Measurements from ENCODE around the gene TMEM220.
"Not testable (repeated sequence)": the region's sequence is repeated elsewhere in the genome, so short reads cannot be mapped to it uniquely, and the experiment has no call there.

TMEM220 gene

DNA sequence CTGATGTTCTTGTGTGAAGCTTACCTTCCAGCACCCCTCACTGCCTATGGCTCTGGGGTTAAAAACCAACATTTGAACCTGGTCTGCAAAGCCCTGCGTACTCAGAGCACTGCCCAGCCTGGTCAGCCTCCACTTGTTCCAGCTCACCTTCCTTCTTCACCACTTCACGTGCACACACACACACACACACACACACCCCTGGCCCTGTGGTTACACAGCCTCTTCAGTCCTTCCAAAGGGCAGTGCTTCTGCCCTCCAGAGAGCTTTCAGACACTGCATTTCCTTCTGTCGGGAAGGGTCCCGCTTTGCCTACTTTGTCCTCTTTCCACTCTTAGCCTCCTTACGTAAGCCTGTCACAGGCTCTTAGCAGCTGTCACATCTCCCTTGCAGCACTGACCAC, 9.6 kb upstream of the TMEM220 start:
- no peak overlapping the region for H3K4me3 ChIP-seq (ENCODE audit: low read length)
- TF ChIP-seq, protein P1, sequence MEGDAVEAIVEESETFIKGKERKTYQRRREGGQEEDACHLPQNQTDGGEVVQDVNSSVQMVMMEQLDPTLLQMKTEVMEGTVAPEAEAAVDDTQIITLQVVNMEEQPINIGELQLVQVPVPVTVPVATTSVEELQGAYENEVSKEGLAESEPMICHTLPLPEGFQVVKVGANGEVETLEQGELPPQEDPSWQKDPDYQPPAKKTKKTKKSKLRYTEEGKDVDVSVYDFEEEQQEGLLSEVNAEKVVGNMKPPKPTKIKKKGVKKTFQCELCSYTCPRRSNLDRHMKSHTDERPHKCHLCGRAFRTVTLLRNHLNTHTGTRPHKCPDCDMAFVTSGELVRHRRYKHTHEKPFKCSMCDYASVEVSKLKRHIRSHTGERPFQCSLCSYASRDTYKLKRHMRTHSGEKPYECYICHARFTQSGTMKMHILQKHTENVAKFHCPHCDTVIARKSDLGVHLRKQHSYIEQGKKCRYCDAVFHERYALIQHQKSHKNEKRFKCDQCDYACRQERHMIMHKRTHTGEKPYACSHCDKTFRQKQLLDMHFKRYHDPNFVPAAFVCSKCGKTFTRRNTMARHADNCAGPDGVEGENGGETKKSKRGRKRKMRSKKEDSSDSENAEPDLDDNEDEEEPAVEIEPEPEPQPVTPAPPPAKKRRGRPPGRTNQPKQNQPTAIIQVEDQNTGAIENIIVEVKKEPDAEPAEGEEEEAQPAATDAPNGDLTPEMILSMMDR (IDR thresholded peaks at IDR 0.05; ENCODE audit: insufficient read depth, low read depth, low read length, missing control alignments) = no peak
- no peak for DNase-seq (ENCODE audit: low read depth)

DNA sequence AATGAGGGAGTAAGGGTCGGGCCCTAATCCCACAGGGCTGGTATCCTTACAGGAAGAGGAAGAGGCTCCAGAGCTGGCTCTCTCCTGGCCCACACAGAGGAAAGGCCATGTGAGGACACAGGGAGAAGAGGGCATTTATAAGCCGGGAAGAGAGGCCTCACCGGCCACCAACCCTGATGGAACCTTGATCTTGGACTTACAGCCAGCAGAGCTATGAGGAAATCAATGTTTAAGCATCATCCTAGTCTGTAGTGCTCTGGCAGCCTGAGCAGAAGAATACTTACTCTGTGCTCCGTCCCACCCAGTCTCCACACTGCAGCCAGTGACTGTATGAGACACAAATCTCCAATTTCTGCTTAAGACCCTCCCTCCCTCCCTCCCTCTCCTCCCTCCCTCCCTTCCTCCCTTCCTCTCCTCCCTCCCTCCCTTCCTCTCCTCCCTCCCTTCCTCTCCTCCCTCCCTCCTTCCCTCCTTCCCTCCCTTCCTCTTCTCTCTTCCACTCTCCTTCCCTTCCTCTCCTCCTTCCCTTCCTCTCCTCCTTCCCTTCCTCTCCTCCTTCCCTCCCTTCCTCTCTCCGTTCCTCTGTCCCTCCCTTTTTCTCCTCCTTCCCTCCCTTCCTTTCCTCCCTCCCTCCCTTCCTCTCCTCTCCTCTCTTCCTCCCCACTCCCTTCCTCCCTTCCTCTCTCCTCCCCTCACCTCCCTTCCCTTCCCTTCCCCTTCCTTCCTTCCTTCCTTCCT, 8.9 kb upstream of the TMEM220 start:
- TF ChIP-seq, protein P1 (IDR thresholded peaks at IDR 0.05; ENCODE audit: insufficient read depth, low read depth, low read length, missing control alignments) = no peak
- H3K4me3 ChIP-seq (ENCODE audit: low read length) = no peak overlapping the region
- DNase-seq (ENCODE audit: low read depth) = no peak

DNA sequence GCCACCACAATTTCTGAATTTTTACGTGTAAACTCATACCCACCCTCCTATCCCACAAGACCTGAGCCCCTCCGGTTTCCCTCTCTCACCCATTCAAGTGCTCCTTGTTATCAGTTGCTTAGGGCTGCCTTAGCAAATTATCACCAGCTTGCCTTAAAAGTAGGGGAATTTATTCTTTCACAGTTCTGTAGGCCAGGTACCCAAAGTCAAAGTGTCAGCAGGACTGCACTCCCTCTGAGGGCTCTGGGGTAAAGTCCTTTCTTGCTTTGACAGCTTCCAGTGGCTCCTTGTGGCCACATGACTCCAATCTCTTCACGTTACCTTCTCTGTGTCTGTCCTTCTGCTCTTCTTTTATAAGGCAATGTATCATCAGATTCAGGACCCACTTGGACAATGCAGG, 7.9 kb upstream of the TMEM220 start:
- no peak overlapping the region for H3K4me3 ChIP-seq (ENCODE audit: low read length)
- TF ChIP-seq, protein P1 (IDR thresholded peaks at IDR 0.05; ENCODE audit: insufficient read depth, low read depth, low read length, missing control alignments) = no peak
- DNase-seq (ENCODE audit: low read depth) = no peak

DNA sequence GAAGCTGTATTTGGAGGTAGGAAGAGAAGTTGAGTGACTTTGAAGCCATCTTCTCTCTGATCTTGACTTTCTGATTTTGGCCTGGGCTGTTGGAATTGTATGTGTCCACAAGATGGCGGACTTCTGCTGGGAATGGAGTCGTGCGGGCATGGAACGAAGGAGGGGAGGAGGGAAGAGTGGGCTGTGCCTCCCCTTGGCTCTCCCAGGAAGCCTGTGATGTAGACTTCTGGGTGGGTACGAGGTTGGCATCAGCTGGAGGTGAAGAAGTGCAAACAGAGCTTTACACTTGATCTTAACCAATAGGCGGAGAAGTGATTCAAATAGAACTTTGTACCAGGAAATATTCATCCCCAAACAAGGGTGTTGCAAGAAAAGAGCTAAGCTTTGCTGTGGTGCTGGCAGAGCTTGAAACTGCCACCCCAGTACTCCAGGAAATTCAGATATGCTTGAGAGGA, 7.4 kb upstream of the TMEM220 start:
- DNase-seq (ENCODE audit: low read depth) = peak; percentile 66

DNA sequence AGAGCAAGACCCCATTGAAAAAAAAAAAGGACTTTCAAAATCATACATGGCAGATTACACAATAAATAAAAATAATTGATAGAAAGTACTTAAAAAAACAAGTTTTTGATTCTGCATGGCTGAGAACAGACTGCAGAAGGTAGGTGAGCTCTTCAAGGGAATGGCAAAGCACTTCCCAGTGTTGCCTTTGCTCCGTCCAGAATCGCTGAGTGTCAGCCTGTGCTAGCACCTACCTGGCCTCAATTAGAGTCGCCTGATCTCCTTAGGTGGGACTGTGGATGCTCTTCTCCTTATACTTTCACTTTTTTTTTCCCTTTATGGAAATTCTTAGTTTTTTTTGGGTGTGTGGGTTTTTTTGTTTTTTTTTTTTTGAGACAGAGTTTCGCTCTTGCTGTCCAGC, 6.0 kb upstream of the TMEM220 start:
- TF ChIP-seq, protein P1 (IDR thresholded peaks at IDR 0.05; ENCODE audit: insufficient read depth, low read depth, low read length, missing control alignments) = no peak
- H3K4me3 ChIP-seq (ENCODE audit: low read length) = no peak overlapping the region
- no peak for DNase-seq (ENCODE audit: low read depth)

More for the DNA sequence above, 7.4 kb upstream of the TMEM220 start:
- no peak overlapping the region for H3K4me3 ChIP-seq (ENCODE audit: low read length)
- TF ChIP-seq, protein P1 (IDR thresholded peaks at IDR 0.05; ENCODE audit: insufficient read depth, low read depth, low read length, missing control alignments) = peak; percentile 90

DNA sequence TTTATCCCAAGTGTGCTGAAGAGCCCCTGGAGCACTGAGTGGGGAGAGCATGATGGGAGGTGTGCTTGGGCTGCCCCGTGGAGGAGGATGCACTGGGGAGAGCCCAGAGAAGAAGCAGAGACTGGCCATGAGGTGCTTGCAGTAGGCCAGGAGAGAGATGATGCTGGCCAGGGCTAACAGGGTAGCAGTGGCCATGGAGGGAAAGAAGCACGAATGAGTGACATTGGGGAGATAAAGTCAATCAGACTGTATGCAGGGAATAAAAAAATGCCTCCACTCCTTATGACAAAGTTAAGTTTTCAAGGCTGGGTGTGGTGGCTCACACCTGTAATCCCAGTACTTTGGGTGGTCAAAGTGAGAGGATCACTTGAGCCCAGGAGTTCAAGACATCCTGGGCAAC, 5.4 kb upstream of the TMEM220 start:
- H3K4me3 ChIP-seq (ENCODE audit: low read length) = no peak overlapping the region
- DNase-seq (ENCODE audit: low read depth) = no peak
- TF ChIP-seq, protein P1 (IDR thresholded peaks at IDR 0.05; ENCODE audit: insufficient read depth, low read depth, low read length, missing control alignments) = no peak

DNA sequence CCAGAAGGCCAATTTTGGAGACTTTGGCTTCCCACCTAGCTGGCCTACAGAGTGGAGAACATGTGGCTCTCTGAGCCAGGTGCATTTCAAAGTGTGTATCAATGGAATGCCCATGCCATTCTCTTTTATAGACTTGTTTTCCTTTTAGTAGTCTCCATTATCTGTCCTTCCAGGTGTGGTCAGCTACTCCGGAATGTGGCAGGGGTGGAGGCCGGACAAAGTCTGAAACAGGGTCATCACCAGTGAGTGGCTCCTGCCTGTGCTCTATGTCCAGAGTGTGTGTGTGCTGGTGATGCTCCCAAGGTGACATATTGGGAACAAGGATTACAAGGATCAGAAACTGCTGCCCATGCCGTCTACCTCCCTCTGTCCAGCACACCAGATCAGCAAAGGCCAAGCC, 3.8 kb upstream of the TMEM220 start:
- TF ChIP-seq, protein P1 (IDR thresholded peaks at IDR 0.05; ENCODE audit: insufficient read depth, low read depth, low read length, missing control alignments) = no peak
- no peak for DNase-seq (ENCODE audit: low read depth)
- no peak overlapping the region for H3K4me3 ChIP-seq (ENCODE audit: low read length)

DNA sequence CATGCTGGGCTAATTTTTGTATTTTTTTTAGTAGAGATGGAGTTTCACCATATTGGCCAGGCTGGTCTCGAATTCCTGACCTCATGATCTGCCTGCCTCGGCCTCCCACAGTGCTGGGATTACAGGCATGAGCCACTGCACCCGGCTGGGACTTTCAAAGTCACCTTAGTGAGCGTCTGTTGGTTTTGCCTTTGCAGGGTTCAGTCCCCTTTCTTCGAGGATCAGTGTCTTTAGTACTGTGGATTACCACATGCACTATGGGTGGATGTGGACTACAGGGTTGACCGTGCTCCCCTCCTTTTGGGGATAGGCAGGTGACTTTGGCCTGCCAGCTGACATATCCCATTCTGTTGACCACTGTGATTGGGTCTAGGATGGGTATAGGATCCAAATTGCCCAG, 2.3 kb upstream of the TMEM220 start:
- not testable (repeated sequence) for DNase-seq (ENCODE audit: low read depth)

More for the DNA sequence above, 2.3 kb upstream of the TMEM220 start:
- not testable (repeated sequence) for H3K4me3 ChIP-seq (ENCODE audit: low read length)

Measured in epithelial cell of esophagus (primary cell).